Stimulated activated effector memory CD8-positive, alpha-beta T cell treated with anti-CD3 and anti-CD28 coated beads, Interleukin-12 subunit alpha, Interleukin-12 subunit beta, amount 100 ng/mL, for 72 hours (primary cell): ENCODE results near the gene CDK14.

Experiments
- ATAC-seq: fragments of 150-1000 bp; cut with Tn5 transposase; 2 replicates; pipeline ENCODE4 v1.10.0; 2021
- DNase-seq, 2 donors: peaks; one replicate each; pipeline ENCODE4 v3.0.0; 2021 to 2022; ENCODE audit warnings: low spot score in 2 of 2
- H3K27ac Mint-ChIP-seq: one replicate; pipeline ENCODE4 v1.8.0; 2022; ENCODE audit warnings: mild to moderate bottlenecking, mixed read lengths
- H3K36me3 Mint-ChIP-seq: one replicate; pipeline ENCODE4 v1.8.0; 2022; ENCODE audit warnings: mild to moderate bottlenecking, mixed read lengths
- H3K4me1 Mint-ChIP-seq: one replicate; pipeline ENCODE4 v1.8.0; 2022; ENCODE audit warnings: mixed read lengths
- H3K4me3 Mint-ChIP-seq: one replicate; pipeline ENCODE4 v1.8.0; 2022; ENCODE audit warnings: mild to moderate bottlenecking, mixed read lengths
- H3K9me3 Mint-ChIP-seq: one replicate; pipeline ENCODE4 v1.8.0; 2022; ENCODE audit warnings: mixed read lengths

The CDK14 gene

DNA sequence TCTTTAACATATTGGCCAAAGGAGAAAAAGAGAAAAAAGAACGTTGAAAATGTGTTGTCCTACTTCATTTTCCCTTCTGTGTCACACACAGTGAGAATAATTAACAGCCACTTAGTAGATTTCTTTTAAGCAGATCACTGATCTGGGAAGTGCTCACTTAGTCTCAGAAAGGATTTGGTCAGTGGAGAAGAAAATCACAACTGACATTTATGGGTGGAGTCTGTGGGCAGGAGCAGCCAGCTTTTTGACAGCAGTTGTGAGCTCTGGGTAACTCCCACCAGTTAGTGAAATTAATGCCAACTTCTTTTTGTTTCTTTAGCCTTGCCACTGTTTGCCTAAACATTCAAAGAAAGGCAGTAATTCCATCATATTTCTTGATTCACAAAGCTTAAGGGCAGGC lies 49.7 kb downstream of the CDK14 start:
- Mint-ChIP-seq H3K9me3 (peaks cover 9% of the 10 kb centered on the region), H3K27ac (no peak overlapping the region), H3K36me3 (no peaks in the 10 kb centered on the region), H3K4me1 (no peaks in the 10 kb centered on the region), H3K4me3 (no peak overlapping the region)
- DNase-seq, result no peak
- no peak for ATAC-seq

- H3K4me3 Mint-ChIP-seq, result no peak overlapping the region
- H3K36me3 Mint-ChIP-seq, result no peaks in the 10 kb centered on the region
- DNase-seq (no peak), ATAC-seq (no peak)
- H3K4me1 Mint-ChIP-seq, result no peaks in the 10 kb centered on the region
- H3K27ac Mint-ChIP-seq, result no peak overlapping the region
- H3K9me3 Mint-ChIP-seq, result peaks cover 9% of the 10 kb centered on the region
Measured at GRCh38 chr7:90648107-90648506, 52.0 kb downstream of the CDK14 start.

DNA sequence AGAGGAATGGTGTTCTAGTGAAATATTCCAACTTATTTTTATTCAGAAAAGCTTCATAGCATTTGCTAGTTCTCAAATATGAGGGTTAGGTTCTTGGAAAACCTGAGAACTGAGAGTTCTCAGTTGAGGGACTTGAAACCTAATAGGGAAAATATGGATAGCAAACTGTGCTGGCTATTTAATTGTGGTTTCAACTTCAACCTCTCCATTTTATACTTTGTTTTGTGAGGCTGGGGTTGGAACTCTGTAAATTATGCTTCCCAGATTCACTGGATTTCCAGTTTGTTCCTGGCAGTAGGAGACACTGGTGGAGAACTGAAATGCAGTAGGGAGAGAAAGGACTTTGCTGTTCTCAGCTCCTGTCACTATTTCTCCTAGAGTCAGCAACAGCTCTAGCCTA lies 52.7 kb downstream of the CDK14 start:
- H3K9me3 Mint-ChIP-seq, result peaks cover 9% of the 10 kb centered on the region
- no peaks in the 10 kb centered on the region for H3K4me1 Mint-ChIP-seq
- H3K4me3 Mint-ChIP-seq, result no peak overlapping the region
- H3K27ac Mint-ChIP-seq, result no peak overlapping the region
- H3K36me3 Mint-ChIP-seq, result no peaks in the 10 kb centered on the region
- ATAC-seq (no peak), DNase-seq (no peak)

GRCh38 chr7:90654718-90655427 lies 58.8 kb downstream of the CDK14 start:
- H3K4me1 Mint-ChIP-seq, result no peaks in the 10 kb centered on the region
- H3K27ac Mint-ChIP-seq, result no peak overlapping the region
- H3K36me3 Mint-ChIP-seq, result no peaks in the 10 kb centered on the region
- ATAC-seq, result no peak
- no peak overlapping the region for H3K4me3 Mint-ChIP-seq
- H3K9me3 Mint-ChIP-seq, result peaks cover 6% of the 10 kb centered on the region
- no peak for DNase-seq

DNA sequence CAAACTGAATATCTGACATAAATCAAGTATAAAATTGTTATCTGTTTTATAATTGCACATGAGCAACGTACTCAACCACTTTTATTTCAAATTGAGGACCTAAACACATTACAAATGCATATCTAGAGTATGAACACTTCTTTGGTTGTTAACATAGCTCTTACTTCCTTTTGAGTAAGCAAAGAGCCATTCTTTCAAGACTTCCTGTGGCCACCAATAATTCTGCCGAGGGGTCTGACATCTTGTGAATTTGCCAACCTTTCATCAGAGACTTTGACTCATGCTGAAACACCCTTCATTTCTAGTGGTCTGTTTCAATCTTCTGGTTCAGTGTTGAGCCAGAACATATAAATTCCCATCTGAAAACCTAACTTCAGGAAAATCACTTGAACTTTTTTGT lies 59.4 kb downstream of the CDK14 start:
- DNase-seq (no peak), ATAC-seq (no peak)
- Mint-ChIP-seq H3K9me3 (peaks cover 6% of the 10 kb centered on the region), H3K27ac (no peak overlapping the region), H3K36me3 (no peaks in the 10 kb centered on the region), H3K4me3 (no peak overlapping the region), H3K4me1 (no peaks in the 10 kb centered on the region)

DNA sequence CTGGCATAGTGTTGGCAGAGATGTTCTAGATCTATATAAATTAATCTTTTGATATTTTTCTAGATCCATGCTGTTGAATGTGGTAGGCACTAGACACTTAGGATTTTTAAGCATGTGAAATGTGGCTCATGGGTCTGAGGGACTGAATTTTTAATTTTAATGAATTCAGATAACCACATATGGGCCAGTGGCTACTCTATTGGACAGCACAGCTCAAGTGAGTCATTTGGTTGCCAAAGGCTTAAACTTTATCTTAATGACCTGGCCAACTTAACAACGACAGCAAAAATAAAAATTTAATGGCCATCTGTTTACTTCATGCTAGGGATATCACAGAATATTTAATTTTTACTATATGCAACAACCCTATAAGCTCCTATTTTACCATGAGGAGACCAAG lies 61.4 kb downstream of the CDK14 start:
- no peak for ATAC-seq
- Mint-ChIP-seq H3K27ac (no peak overlapping the region), H3K4me1 (no peaks in the 10 kb centered on the region), H3K9me3 (no peaks in the 10 kb centered on the region), H3K36me3 (no peaks in the 10 kb centered on the region), H3K4me3 (no peak overlapping the region)
- no peak for DNase-seq

GRCh38 chr7:90660100-90660499 lies 64.0 kb downstream of the CDK14 start:
- H3K27ac Mint-ChIP-seq, result no peak overlapping the region
- ATAC-seq (no peak), DNase-seq (no peak)
- no peaks in the 10 kb centered on the region for H3K9me3 Mint-ChIP-seq
- no peaks in the 10 kb centered on the region for H3K36me3 Mint-ChIP-seq
- no peaks in the 10 kb centered on the region for H3K4me1 Mint-ChIP-seq
- no peak overlapping the region for H3K4me3 Mint-ChIP-seq

- DNase-seq, result no peak
Measured at GRCh38 chr7:90660819-90661218, 64.7 kb downstream of the CDK14 start.

GRCh38 chr7:90661290-90662151 lies 65.4 kb downstream of the CDK14 start:
- H3K9me3 Mint-ChIP-seq, result no peaks in the 10 kb centered on the region
- H3K27ac Mint-ChIP-seq, result no peak overlapping the region
- H3K36me3 Mint-ChIP-seq, result no peaks in the 10 kb centered on the region
- no peak overlapping the region for H3K4me3 Mint-ChIP-seq
- DNase-seq (no peak), ATAC-seq (no peak)
- no peaks in the 10 kb centered on the region for H3K4me1 Mint-ChIP-seq

More at GRCh38 chr7:90660819-90661218, 64.7 kb downstream of the CDK14 start:
- no peak for ATAC-seq
- Mint-ChIP-seq H3K27ac (no peak overlapping the region), H3K4me1 (no peaks in the 10 kb centered on the region), H3K9me3 (no peaks in the 10 kb centered on the region), H3K36me3 (no peaks in the 10 kb centered on the region), H3K4me3 (no peak overlapping the region)

- no peak for ATAC-seq
- Mint-ChIP-seq H3K4me1 (no peaks in the 10 kb centered on the region), H3K27ac (no peak overlapping the region), H3K4me3 (no peak overlapping the region), H3K9me3 (no peaks in the 10 kb centered on the region), H3K36me3 (no peaks in the 10 kb centered on the region)
- DNase-seq, result no peak
Measured at GRCh38 chr7:90663176-90663575, 67.1 kb downstream of the CDK14 start.

DNA sequence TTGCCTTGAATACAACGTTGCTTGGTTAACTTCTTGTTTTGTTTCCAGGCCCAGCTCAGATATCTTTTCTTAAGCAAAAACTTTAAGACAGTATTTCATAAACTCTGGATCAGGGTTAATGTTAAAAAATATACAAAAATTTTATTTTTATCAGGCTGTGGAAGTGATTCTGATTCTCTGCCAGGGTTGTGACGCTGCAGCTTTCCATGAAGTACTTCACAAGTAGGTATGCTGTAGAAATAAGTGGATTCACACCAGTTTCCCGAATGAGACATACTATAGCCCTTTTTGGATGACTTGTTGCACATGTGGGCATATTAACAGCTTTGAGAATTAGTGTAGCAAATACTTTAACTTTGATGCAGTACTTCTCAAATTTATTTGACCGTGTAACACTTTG lies 70.1 kb downstream of the CDK14 start:
- H3K9me3 Mint-ChIP-seq, result peaks cover 2% of the 10 kb centered on the region
- no peaks in the 10 kb centered on the region for H3K36me3 Mint-ChIP-seq
- DNase-seq (no peak), ATAC-seq (no peak)
- no peaks in the 10 kb centered on the region for H3K4me1 Mint-ChIP-seq
- H3K4me3 Mint-ChIP-seq, result no peak overlapping the region
- no peak overlapping the region for H3K27ac Mint-ChIP-seq

GRCh38 chr7:90668992-90669391 lies 72.9 kb downstream of the CDK14 start:
- H3K27ac Mint-ChIP-seq, result no peak overlapping the region
- peaks cover 2% of the 10 kb centered on the region for H3K9me3 Mint-ChIP-seq
- DNase-seq, result no peak
- no peak overlapping the region for H3K4me3 Mint-ChIP-seq
- H3K36me3 Mint-ChIP-seq, result no peaks in the 10 kb centered on the region
- no peak for ATAC-seq
- H3K4me1 Mint-ChIP-seq, result no peaks in the 10 kb centered on the region

DNA sequence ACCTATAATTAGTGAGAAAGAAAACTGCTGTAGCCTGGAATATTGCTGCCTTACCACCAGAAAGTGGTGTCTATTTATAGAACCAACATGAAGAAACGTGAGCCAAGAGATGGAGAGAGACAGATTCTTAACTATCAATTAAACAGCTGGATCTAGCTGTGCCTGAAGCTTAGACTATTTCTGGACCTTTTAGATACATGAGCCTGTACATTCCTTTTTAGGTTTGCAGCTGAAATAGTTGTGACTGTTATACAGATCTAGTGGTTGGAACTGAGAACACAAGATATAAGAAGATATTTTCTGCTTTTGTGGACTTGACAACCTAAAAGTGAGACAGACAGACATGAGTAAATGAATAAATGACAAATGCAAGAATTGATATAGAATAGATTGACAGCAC lies 73.4 kb downstream of the CDK14 start:
- H3K4me1 Mint-ChIP-seq, result no peaks in the 10 kb centered on the region

DNA sequence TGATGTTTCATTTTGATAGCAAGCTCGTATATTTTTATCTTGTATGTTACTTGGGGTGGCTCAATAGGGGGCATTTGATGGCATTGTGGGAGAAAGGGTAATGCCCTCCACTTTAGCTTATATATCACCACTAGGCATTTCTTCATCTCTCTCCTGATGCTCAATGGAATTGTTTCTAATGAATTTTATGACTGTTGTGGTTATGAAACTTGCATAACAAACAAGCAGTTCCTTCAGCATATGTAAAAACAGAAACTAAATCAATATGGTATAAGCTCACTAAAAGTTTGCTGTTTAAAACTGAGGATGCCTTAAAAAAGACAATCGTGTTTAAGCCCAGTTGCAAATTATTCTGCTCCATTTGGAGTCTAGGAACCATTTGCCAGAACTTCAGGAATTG lies 75.5 kb downstream of the CDK14 start:
- H3K27ac Mint-ChIP-seq, result no peak overlapping the region
- no peaks in the 10 kb centered on the region for H3K4me1 Mint-ChIP-seq
- H3K9me3 Mint-ChIP-seq, result peaks cover 6% of the 10 kb centered on the region
- no peaks in the 10 kb centered on the region for H3K36me3 Mint-ChIP-seq
- no peak for ATAC-seq
- H3K4me3 Mint-ChIP-seq, result no peak overlapping the region
- DNase-seq, result no peak

More for the DNA sequence above, 73.4 kb downstream of the CDK14 start:
- ATAC-seq (no peak), DNase-seq (no peak)
- H3K36me3 Mint-ChIP-seq, result no peaks in the 10 kb centered on the region
- H3K4me3 Mint-ChIP-seq, result no peak overlapping the region
- H3K9me3 Mint-ChIP-seq, result peaks cover 2% of the 10 kb centered on the region
- H3K27ac Mint-ChIP-seq, result no peak overlapping the region

GRCh38 chr7:90672210-90672609 lies 76.1 kb downstream of the CDK14 start:
- H3K4me1 Mint-ChIP-seq, result no peaks in the 10 kb centered on the region
- H3K9me3 Mint-ChIP-seq, result peaks cover 6% of the 10 kb centered on the region
- no peak overlapping the region for H3K4me3 Mint-ChIP-seq
- no peaks in the 10 kb centered on the region for H3K36me3 Mint-ChIP-seq
- no peak for ATAC-seq
- H3K27ac Mint-ChIP-seq, result no peak overlapping the region
- DNase-seq, result no peak

- no peak for ATAC-seq
- Mint-ChIP-seq H3K4me3 (no peak overlapping the region), H3K4me1 (no peaks in the 10 kb centered on the region), H3K36me3 (no peaks in the 10 kb centered on the region), H3K9me3 (peaks cover 3% of the 10 kb centered on the region), H3K27ac (no peak overlapping the region)
- no peak for DNase-seq
Measured at GRCh38 chr7:90674625-90675024, 78.5 kb downstream of the CDK14 start.
